ENCODE measurements around the gene RETREG3. TPM values are rescaled to one million over a fixed set of nuclear protein-coding genes. Genes with fewer than 3 reads are reported as not detected.

Gene RETREG3
- total and polyA plus RNA-seq, 2 of the 13 experiments (the other 11 are each of a cell fraction or from before 2014, with no cell fraction given) = 47.0 to 55.8 TPM

DNA sequence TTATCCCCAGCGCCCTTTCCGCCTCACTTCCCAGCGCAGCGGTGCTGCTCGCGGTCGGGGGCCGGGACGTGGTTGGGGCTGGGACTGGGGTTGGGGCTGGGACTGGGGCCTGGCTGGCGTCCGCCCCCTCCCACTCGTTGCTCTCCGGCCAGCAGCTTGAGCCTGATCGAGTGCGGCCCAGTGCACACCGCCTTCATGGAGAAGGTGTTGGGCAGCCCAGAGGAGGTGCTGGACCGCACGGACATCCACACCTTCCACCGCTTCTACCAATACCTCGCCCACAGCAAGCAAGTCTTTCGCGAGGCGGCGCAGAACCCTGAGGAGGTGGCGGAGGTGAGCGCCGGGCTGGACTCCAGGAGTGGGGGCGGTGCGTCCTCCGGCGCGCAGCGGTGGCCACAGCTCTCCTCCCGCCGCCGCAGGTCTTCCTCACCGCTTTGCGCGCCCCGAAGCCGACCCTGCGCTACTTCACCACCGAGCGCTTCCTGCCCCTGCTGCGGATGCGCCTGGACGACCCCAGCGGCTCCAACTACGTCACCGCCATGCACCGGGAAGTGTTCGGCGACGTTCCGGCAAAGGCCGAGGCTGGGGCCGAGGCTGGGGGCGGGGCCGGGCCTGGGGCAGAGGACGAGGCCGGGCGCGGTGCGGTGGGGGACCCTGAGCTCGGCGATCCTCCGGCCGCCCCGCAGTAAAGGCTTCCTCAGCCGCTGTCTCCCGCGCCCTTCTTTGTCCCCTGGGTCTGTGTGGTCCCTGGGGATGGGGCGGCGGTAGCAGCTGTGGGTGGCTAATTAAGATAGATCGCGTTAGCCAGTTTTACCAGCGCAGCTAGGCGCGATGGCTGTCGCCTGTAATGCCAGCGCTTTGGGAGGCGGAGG, 54.7 kb downstream of the RETREG3 start (continued):
- TF ChIP-seq, protein P1, sequence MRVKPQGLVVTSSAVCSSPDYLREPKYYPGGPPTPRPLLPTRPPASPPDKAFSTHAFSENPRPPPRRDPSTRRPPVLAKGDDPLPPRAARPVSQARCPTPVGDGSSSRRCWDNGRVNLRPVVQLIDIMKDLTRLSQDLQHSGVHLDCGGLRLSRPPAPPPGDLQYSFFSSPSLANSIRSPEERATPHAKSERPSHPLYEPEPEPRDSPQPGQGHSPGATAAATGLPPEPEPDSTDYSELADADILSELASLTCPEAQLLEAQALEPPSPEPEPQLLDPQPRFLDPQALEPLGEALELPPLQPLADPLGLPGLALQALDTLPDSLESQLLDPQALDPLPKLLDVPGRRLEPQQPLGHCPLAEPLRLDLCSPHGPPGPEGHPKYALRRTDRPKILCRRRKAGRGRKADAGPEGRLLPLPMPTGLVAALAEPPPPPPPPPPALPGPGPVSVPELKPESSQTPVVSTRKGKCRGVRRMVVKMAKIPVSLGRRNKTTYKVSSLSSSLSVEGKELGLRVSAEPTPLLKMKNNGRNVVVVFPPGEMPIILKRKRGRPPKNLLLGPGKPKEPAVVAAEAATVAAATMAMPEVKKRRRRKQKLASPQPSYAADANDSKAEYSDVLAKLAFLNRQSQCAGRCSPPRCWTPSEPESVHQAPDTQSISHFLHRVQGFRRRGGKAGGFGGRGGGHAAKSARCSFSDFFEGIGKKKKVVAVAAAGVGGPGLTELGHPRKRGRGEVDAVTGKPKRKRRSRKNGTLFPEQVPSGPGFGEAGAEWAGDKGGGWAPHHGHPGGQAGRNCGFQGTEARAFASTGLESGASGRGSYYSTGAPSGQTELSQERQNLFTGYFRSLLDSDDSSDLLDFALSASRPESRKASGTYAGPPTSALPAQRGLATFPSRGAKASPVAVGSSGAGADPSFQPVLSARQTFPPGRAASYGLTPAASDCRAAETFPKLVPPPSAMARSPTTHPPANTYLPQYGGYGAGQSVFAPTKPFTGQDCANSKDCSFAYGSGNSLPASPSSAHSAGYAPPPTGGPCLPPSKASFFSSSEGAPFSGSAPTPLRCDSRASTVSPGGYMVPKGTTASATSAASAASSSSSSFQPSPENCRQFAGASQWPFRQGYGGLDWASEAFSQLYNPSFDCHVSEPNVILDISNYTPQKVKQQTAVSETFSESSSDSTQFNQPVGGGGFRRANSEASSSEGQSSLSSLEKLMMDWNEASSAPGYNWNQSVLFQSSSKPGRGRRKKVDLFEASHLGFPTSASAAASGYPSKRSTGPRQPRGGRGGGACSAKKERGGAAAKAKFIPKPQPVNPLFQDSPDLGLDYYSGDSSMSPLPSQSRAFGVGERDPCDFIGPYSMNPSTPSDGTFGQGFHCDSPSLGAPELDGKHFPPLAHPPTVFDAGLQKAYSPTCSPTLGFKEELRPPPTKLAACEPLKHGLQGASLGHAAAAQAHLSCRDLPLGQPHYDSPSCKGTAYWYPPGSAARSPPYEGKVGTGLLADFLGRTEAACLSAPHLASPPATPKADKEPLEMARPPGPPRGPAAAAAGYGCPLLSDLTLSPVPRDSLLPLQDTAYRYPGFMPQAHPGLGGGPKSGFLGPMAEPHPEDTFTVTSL (CRISPR knock-in tag; IDR thresholded peaks at IDR 0.05; ENCODE audit: borderline replicate concordance) = peak; percentile 52; the same call in 1 of the 2 replicates
- peak; percentile 37; the same call in 1 of the 2 replicates for TF ChIP-seq NFYC (CRISPR knock-in tag; IDR thresholded peaks at IDR 0.05)
- TF ChIP-seq ZNF101 (CRISPR knock-in tag; IDR thresholded peaks at IDR 0.05; ENCODE audit: borderline replicate concordance, low read depth) = 0 out of 2 replicates have a peak, but pooled peaks have one; percentile 67
- peak; percentile 89 for TF ChIP-seq SRSF1 (optimal IDR thresholded peaks at IDR 0.05; ENCODE audit: low read depth, low read length)
- 0 out of 2 replicates have a peak, but pooled peaks have one; percentile 42 for TF ChIP-seq ZBTB4 (CRISPR knock-in tag; IDR thresholded peaks at IDR 0.05; ENCODE audit: borderline replicate concordance)
- peak; percentile 80; the same call in 1 of the 2 replicates for TF ChIP-seq MEIS1 (CRISPR knock-in tag; IDR thresholded peaks at IDR 0.05; ENCODE audit: borderline replicate concordance)
- peak; percentile 96 for TF ChIP-seq MXD3 (CRISPR knock-in tag; IDR thresholded peaks at IDR 0.05)
- no peak for TF ChIP-seq ZNF33B (CRISPR knock-in tag; IDR thresholded peaks at IDR 0.05)
- TF ChIP-seq ZNF260 (CRISPR knock-in tag; IDR thresholded peaks at IDR 0.05; ENCODE audit: borderline replicate concordance, low read depth) = no peak
- no peak; the same call in 1 of the 2 replicates for TF ChIP-seq FOXO1 (CRISPR knock-in tag; IDR thresholded peaks at IDR 0.05)
- TF ChIP-seq EED (CRISPR knock-in tag; IDR thresholded peaks at IDR 0.05) = peak; percentile 86
- TF ChIP-seq ZNF777 (CRISPR knock-in tag; IDR thresholded peaks at IDR 0.05) = peak; percentile 78
- TF ChIP-seq FOXJ3 (CRISPR knock-in tag; IDR thresholded peaks at IDR 0.05; ENCODE audit: borderline replicate concordance) = no peak
- TF ChIP-seq GATAD1 (CRISPR knock-in tag; IDR thresholded peaks at IDR 0.05) = peak; percentile 94
- TF ChIP-seq KDM1A (CRISPR knock-in tag; IDR thresholded peaks at IDR 0.05) = no peak
- peak; percentile 71 for TF ChIP-seq SKIL (CRISPR knock-in tag; IDR thresholded peaks at IDR 0.05; ENCODE audit: borderline replicate concordance)
- no peak for TF ChIP-seq ISX (CRISPR knock-in tag; conservative IDR thresholded peaks at IDR 0.05)

Data from HepG2 (cell line).